MCF 10A (cell line): ENCODE results near the gene TLE5. TPM values are rescaled to one million over a fixed set of nuclear protein-coding genes. Genes with fewer than 3 reads are reported as not detected.
A peak's percentile ranks its signal among the peaks of the same experiment; 100 is the strongest.

Source experiments
- BruUV-seq: library from RNA; stranded (reverse); fragments of 400-500 nt; replicated peaks from 2 replicates; lab custom pipeline; 2021; lab: Mats Ljungman, UMichigan
- CTCF ChIA-PET: fragments of 300-600 bp; sonication (Branson Sonifier 250); formaldehyde crosslinking; extraction: SDS; loops from one replicate; lab custom pipeline; 2021; ENCODE audit warnings: antibody characterized with exemption, inconsistent platforms; lab: Yijun Ruan, JAX
- POLR2A ChIA-PET: fragments of 300-600, 350-650 bp; sonication (Branson Sonifier 250); formaldehyde crosslinking; extraction: SDS; loops from one replicate; lab custom pipeline; 2020; ENCODE audit warnings: antibody characterized with exemption, inconsistent platforms; lab: Yijun Ruan, JAX
- DNase-seq: peaks from one replicate; pipeline ENCODE4 v3.0.0-alpha.2; 2018; ENCODE audit not compliant: unreplicated experiment
- H3K27ac Mint-ChIP-seq: one replicate; pipeline ENCODE4 v1.8.0; 2022; ENCODE audit warnings: mild to moderate bottlenecking, low read depth, mixed read lengths; ENCODE audit not compliant: unreplicated experiment
- H3K27me3 Mint-ChIP-seq: one replicate; pipeline ENCODE4 v1.8.0; 2022; ENCODE audit warnings: mixed read lengths; ENCODE audit not compliant: insufficient read depth, unreplicated experiment
- H3K36me3 Mint-ChIP-seq: one replicate; pipeline ENCODE4 v1.8.0; 2022; ENCODE audit warnings: mild to moderate bottlenecking, moderate library complexity, mixed read lengths; ENCODE audit not compliant: insufficient read depth, unreplicated experiment
- H3K4me1 Mint-ChIP-seq: one replicate; pipeline ENCODE4 v1.8.0; 2022; ENCODE audit warnings: mixed read lengths; ENCODE audit not compliant: insufficient read depth, unreplicated experiment
- H3K4me3 Mint-ChIP-seq: one replicate; pipeline ENCODE4 v1.8.0; 2022; ENCODE audit warnings: mild to moderate bottlenecking, moderate library complexity, mixed read lengths; ENCODE audit not compliant: unreplicated experiment
- H3K9me3 Mint-ChIP-seq: one replicate; pipeline ENCODE4 v1.8.0; 2022; ENCODE audit warnings: mixed read lengths; ENCODE audit not compliant: unreplicated experiment
- intact Hi-C: fragments of 100-400 bp; cut with micrococcal nuclease; formaldehyde crosslinking; loops from 2 replicates; pipeline ENCODE4 v1.14.1; 2022
- total RNA-seq: library from RNA; stranded (reverse); gene quantifications from 2 replicates; pipeline ENCODE4 v1.2.3, GENCODE V29; 2022
- TF ChIP-seq, protein P1 (sequence below): fragments of 200-600 bp; IDR thresholded peaks from one replicate; pipeline ENCODE4 v1.8.0; 2022; ENCODE audit warnings: antibody characterized with exemption, mild to moderate bottlenecking; ENCODE audit not compliant: unreplicated experiment

TLE5 gene
- total RNA-seq, 1 experiment from 2014 or later = 266 TPM

DNA sequence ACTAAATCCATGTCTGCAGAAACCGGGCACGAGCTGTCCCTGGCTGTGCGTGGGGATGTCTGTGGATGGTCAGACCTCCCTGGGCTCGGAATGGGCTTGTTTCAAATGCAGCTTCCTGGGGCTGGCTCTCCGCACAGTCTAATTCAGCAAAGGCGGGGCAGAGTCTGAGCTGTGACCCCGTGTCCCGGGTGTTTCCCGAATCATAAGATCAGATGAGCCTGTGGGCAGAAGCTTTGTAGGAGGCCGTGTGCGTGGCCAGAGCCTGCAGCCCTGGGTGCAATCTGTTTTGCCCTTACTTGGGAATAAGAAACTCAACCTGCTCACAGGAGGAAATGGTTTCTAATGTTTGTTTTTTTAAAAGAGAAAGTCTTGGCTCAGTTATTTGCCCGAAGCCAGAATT lies 18.0 kb upstream of the TLE5 start:
- CTCF ChIA-PET = interaction anchor here (0.8 to 1.3 kb wide), 2 partner anchors 25 to 29 kb away, joined by 3 to 7 read pairs; no protein-coding TSS in a partner anchor
- TF ChIP-seq, protein P1, sequence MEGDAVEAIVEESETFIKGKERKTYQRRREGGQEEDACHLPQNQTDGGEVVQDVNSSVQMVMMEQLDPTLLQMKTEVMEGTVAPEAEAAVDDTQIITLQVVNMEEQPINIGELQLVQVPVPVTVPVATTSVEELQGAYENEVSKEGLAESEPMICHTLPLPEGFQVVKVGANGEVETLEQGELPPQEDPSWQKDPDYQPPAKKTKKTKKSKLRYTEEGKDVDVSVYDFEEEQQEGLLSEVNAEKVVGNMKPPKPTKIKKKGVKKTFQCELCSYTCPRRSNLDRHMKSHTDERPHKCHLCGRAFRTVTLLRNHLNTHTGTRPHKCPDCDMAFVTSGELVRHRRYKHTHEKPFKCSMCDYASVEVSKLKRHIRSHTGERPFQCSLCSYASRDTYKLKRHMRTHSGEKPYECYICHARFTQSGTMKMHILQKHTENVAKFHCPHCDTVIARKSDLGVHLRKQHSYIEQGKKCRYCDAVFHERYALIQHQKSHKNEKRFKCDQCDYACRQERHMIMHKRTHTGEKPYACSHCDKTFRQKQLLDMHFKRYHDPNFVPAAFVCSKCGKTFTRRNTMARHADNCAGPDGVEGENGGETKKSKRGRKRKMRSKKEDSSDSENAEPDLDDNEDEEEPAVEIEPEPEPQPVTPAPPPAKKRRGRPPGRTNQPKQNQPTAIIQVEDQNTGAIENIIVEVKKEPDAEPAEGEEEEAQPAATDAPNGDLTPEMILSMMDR = no peak
- Mint-ChIP-seq H3K4me1 (no peaks in the 10 kb centered on the region), H3K27me3 (no peaks in the 10 kb centered on the region), H3K36me3 (no peaks in the 10 kb centered on the region), H3K4me3 (no peak overlapping the region), H3K9me3 (no peaks in the 10 kb centered on the region), H3K27ac (no peak overlapping the region)
- POLR2A ChIA-PET = interaction anchor here (1.0 kb wide), 1 partner anchor 57 kb away, joined by 3 read pairs; no protein-coding TSS in a partner anchor
- no peak for DNase-seq
- intact Hi-C loops = no loop called here
- BruUV-seq = no TSS peak

DNA sequence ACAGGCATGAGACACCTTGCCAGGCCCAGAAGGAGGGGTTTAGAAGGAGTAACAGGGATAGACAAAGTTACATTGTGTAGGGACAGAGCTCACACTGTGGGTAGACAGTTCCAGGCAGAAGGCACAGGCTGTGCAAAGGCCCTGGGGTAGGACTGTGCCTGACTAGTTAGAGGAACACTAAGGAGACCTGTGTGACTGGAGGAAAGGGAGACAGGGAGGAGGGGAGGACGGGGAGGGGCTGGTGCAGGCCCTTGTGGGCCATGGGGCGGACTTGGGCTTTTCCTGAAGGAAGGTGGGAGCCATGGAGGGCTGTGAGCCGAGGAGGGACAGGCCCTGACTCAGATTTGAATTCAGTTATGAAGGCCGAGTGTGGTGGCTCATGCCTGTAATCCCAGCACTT lies 17.3 kb upstream of the TLE5 start:
- POLR2A ChIA-PET = interaction anchor here (1.0 kb wide), 1 partner anchor 57 kb away, joined by 3 read pairs; no protein-coding TSS in a partner anchor
- Mint-ChIP-seq H3K4me3 (no peak overlapping the region), H3K9me3 (no peaks in the 10 kb centered on the region), H3K27me3 (no peaks in the 10 kb centered on the region), H3K27ac (no peak overlapping the region), H3K36me3 (no peaks in the 10 kb centered on the region), H3K4me1 (no peaks in the 10 kb centered on the region)
- no peak for DNase-seq
- BruUV-seq = no TSS peak
- intact Hi-C loops = loop anchor here (10.0 kb wide), 1 partner anchor 125 kb away; no protein-coding TSS in a partner anchor
- CTCF ChIA-PET = interaction anchor here (0.6 to 0.8 kb wide), 2 partner anchors 24 to 30 kb away, joined by 3 to 7 read pairs; no protein-coding TSS in a partner anchor
- TF ChIP-seq, protein P1 = no peak

DNA sequence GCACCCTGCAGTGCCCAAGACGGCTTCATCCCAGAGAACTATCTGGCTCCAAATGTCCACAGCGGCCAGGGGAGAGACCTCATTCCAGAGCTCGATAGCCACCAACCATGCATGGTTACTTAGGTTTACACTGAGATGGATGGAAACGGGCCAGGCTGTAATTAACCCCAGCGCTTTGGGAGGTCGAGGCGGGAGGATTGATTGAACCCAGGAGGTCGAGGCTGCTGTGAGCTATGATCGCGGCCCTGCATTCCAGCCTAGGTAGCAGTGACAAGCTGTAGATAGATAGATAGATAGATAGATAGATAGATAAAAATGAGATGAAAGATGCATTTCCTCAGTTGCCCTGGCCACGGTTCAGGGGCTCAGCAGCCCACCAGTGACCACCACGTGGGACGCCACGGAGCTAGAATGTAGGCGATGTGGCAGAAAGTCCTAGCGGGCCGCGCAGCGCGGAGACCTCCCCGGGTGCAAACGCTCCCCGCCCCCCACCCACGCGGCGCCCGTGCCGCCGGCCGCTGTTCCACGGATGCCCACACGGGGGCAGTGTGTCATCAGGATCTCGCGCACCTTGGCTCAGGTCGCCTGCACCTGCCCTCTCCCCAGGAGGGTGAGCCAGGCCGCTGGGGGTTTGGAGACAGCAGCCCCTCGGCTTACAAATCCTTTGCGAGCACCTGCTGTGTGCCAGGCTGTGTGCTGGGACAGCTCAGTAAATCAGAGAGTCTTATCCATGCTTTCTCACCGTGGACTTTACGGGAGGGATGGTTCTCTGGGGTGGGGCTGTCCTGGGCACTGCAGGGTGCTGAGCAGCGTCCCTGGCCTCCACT lies 13.5 kb upstream of the TLE5 start:
- intact Hi-C loops = loop anchor here (1.0 to 10.0 kb wide), 2 partner anchors 87 to 121 kb away; no protein-coding TSS in a partner anchor
- BruUV-seq = no TSS peak
- H3K4me1 Mint-ChIP-seq = no peaks in the 10 kb centered on the region
- CTCF ChIA-PET = interaction anchor here (0.6 to 2.9 kb wide), 29 partner anchors 10 to 225 kb away, joined by 3 to 32 read pairs (median 4); no protein-coding TSS in a partner anchor
- peaks cover 4% of the 10 kb centered on the region for H3K36me3 Mint-ChIP-seq
- no peaks in the 10 kb centered on the region for H3K27me3 Mint-ChIP-seq
- peak; percentile 56 for DNase-seq
- H3K27ac Mint-ChIP-seq = no peak overlapping the region
- POLR2A ChIA-PET = interaction anchor here (0.6 to 0.7 kb wide), 3 partner anchors 54 to 922 kb away, joined by 3 to 6 read pairs (median 3); no protein-coding TSS in a partner anchor
- H3K4me3 Mint-ChIP-seq = no peak overlapping the region
- TF ChIP-seq, protein P1 = peak; percentile 87
- H3K9me3 Mint-ChIP-seq = no peaks in the 10 kb centered on the region
